Pancreas (tissue), 10 donors: ENCODE results near the gene AGBL5. TPM values are rescaled to one million over a fixed set of nuclear protein-coding genes. Genes with fewer than 3 reads are reported as not detected.
A peak's percentile ranks its signal among the peaks of the same experiment; 100 is the strongest.

Experiments used
- ATAC-seq, 4 donors: fragments of 200-7000 bp; cut with Tn5 transposase; one replicate each; pipeline versions ENCODE4 v1.8.0 to v1.9.1; 2020; ENCODE audit warnings: mild to moderate bottlenecking in 4 of 4, moderate library complexity in 4 of 4
- DNase-seq, 6 donors: peaks; one replicate each; pipeline ENCODE4 v3.0.0-alpha.2; 2020
- FAIRE-seq: peaks from 2 replicates; lab custom pipeline; 2012; peaks lifted over from hg19 to GRCh38; lab: Jason Lieb, UNC
- H3K27ac ChIP-seq, 4 donors: fragments of 200-600 bp; sonication (generic); 1 replicate in 3 of 4; 2 replicates in 1 of 4; pipeline versions ENCODE4 v1.5.0 to v1.8.0; 2020
- H3K27me3 ChIP-seq, 4 donors: fragments of 200-600 bp; one replicate each; pipeline ENCODE4 v1.8.0; 2021
- H3K36me3 ChIP-seq, 3 donors: fragments of 200-600 bp; sonication (generic) in 1 of 3; one replicate each; pipeline versions ENCODE4 v1.5.0 to v1.8.0; 2020 to 2021
- H3K4me1 ChIP-seq, 3 donors: fragments of 200-600 bp; one replicate each; pipeline ENCODE4 v1.8.0; 2021
- H3K4me3 ChIP-seq, 4 donors: fragments of 200-600 bp; sonication (generic) in 2 of 4; one replicate each; pipeline versions ENCODE4 v1.5.0 to v1.8.0; 2020 to 2021
- H3K9me3 ChIP-seq, 4 donors: fragments of 200-600 bp; one replicate each; pipeline ENCODE4 v1.8.0; 2021
- WGBS, 2 donors: extraction: QIAGEN DNeasy Blood & Tissue Kit; methylation state at CpG; one replicate each; pipeline ENCODE4 v1.1.7; 2013; 5-methylcytosine and 5-hydroxymethylcytosine counted together
- intact Hi-C, 3 donors: fragments of 100-400 bp; cut with DNase I; formaldehyde crosslinking; loops; one replicate each; pipeline versions ENCODE4 v1.11.1 to v1.14.2; 2022
- polyA plus RNA-seq, 2 donors: library from polyadenylated mRNA; stranded (reverse); fragments of 200-250 nt; gene quantifications; one replicate each; pipeline ENCODE4 v1.2.3, GENCODE V29; 2013
- total RNA-seq, 6 donors: library from RNA; stranded (reverse); fragmentation: NEBNext Ultra II Directional in 4 of 6; extraction: Animal tissue kit (Norgen Biotek cat#: 25700) in 4 of 6; gene quantifications; one replicate each; pipeline versions ENCODE4 v1.2.1 to v1.2.4, GENCODE V29; 2021 to 2023
- TF ChIP-seq, protein P1 (sequence below), 4 donors: fragments of 200-600 bp; sonication (generic) in 3 of 4; IDR thresholded peaks; one replicate each; pipeline versions ENCODE4 v1.5.0 to v1.8.0; 2021; ENCODE audit warnings: antibody characterized with exemption in 4 of 4
- donor health status: healthy with polysubstance abuse.
- donor health status: DM: no; HTN: no; CAD: no; lungs with moderate emphysema.
- donor health status: DM: no; HTN: no; CAD: no.
- donor health status: control.
- donor health status: control.
- donor health status: Bipolar disorder and iron deficiency.
- donor health status: DM: yes; HTN: yes; CAD: no.
- donor health status: DM: no; HTN: no; CAD: no.
- donor health status: DM: no; HTN: no; CAD: no.
- donor health status: DM: yes; HTN: yes; CAD: no.

The AGBL5 gene
- total and polyA plus RNA-seq, 8 donors, result 8.2 to 15.5 (median 11.2) TPM

GRCh38 chr2:27099334-27099955 is 48.0 kb downstream of the AGBL5 start:
- no peak overlapping the region for H3K4me3 ChIP-seq
- peak in 1 of 6 donors; percentile 54 for DNase-seq
- H3K27me3 ChIP-seq, result no peaks in the 10 kb centered on the region
- 89 to 92% methylated on average over 19 of the region's 19 CpGs for WGBS, 2 donors
- no peak for FAIRE-seq
- H3K36me3 ChIP-seq, result no peaks in the 10 kb centered on the region
- H3K27ac ChIP-seq, result no peak overlapping the region
- intact Hi-C loops, result loop anchor here in 1 of 3 donors (2.0 to 10.0 kb wide), 2 partner anchors 95 to 179 kb away; no protein-coding TSS in a partner anchor
- TF ChIP-seq, protein P1, sequence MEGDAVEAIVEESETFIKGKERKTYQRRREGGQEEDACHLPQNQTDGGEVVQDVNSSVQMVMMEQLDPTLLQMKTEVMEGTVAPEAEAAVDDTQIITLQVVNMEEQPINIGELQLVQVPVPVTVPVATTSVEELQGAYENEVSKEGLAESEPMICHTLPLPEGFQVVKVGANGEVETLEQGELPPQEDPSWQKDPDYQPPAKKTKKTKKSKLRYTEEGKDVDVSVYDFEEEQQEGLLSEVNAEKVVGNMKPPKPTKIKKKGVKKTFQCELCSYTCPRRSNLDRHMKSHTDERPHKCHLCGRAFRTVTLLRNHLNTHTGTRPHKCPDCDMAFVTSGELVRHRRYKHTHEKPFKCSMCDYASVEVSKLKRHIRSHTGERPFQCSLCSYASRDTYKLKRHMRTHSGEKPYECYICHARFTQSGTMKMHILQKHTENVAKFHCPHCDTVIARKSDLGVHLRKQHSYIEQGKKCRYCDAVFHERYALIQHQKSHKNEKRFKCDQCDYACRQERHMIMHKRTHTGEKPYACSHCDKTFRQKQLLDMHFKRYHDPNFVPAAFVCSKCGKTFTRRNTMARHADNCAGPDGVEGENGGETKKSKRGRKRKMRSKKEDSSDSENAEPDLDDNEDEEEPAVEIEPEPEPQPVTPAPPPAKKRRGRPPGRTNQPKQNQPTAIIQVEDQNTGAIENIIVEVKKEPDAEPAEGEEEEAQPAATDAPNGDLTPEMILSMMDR (IDR thresholded peaks at IDR 0.05), result no peak
- peaks cover 0 to 10% (median 8%) of the 10 kb centered on the region in 3 donors for H3K4me1 ChIP-seq
- H3K9me3 ChIP-seq, result no peaks in the 10 kb centered on the region
- no peak for ATAC-seq

- Histone ChIP-seq H3K27me3 (no peaks in the 10 kb centered on the region), H3K4me3 (no peak overlapping the region), H3K36me3 (no peaks in the 10 kb centered on the region), H3K27ac (no peak overlapping the region), H3K9me3 (no peaks in the 10 kb centered on the region), H3K4me1 (peaks cover 0 to 10% (median 8%) of the 10 kb centered on the region in 3 donors)
- TF ChIP-seq, protein P1 (IDR thresholded peaks at IDR 0.05), result no peak
- intact Hi-C loops, result loop anchor here in 1 of 3 donors (5.0 kb wide), 1 partner anchor 177 kb away; the partner anchor contains the start of gene DNAJC5G
- DNase-seq (peak in 1 of 6 donors; percentile 58), ATAC-seq (no peak), FAIRE-seq (no peak)
- 90% methylated on average over 10 of the region's 10 CpGs for WGBS, 2 donors
Measured at GRCh38 chr2:27100036-27100435, 48.6 kb downstream of the AGBL5 start.

- TF ChIP-seq, protein P1 (IDR thresholded peaks at IDR 0.05), result no peak
- Histone ChIP-seq H3K27me3 (no peaks in the 10 kb centered on the region), H3K4me1 (no peaks in the 10 kb centered on the region), H3K27ac (no peak overlapping the region), H3K9me3 (no peaks in the 10 kb centered on the region), H3K4me3 (no peak overlapping the region), H3K36me3 (no peaks in the 10 kb centered on the region)
- 80 to 92% methylated on average over 5 of the region's 5 CpGs for WGBS, 2 donors
- no peak for FAIRE-seq
- no peak for DNase-seq
- intact Hi-C loops, result loop anchor here in 1 of 3 donors (5.0 kb wide), 1 partner anchor 175 kb away; the partner anchor contains the start of gene DNAJC5G
- ATAC-seq, result no peak
Measured at GRCh38 chr2:27102329-27102728, 50.9 kb downstream of the AGBL5 start.

DNA sequence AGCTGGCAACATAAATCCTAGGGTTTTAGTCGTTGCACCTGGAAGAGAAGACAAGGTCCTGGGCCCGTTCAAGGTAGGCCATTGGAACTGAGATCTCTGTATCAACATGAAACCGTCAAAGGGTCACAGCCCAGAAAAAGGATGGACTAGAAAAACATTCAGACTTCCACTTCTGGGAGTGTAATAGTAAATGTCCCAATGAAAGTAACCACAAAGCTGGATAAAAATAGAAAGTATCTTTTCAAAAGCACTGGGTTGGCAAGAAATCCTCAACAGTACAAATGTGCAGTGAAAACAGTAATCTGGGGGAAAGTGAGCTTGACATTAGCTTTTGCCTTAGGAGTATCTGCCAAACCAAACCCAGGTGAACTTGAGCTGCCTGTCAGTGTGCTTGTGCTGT is 54.5 kb downstream of the AGBL5 start:
- intact Hi-C loops, result no loop called here
- 52 to 71% methylated on average over 3 of the region's 3 CpGs for WGBS, 2 donors
- no peak overlapping the region for H3K4me3 ChIP-seq
- ATAC-seq (no peak), FAIRE-seq (no peak), DNase-seq (no peak)
- H3K27me3 ChIP-seq, result no peaks in the 10 kb centered on the region
- TF ChIP-seq, protein P1 (IDR thresholded peaks at IDR 0.05), result no peak
- H3K4me1 ChIP-seq, result no peaks in the 10 kb centered on the region
- H3K9me3 ChIP-seq, result no peaks in the 10 kb centered on the region
- H3K27ac ChIP-seq, result no peak overlapping the region
- no peaks in the 10 kb centered on the region for H3K36me3 ChIP-seq

DNA sequence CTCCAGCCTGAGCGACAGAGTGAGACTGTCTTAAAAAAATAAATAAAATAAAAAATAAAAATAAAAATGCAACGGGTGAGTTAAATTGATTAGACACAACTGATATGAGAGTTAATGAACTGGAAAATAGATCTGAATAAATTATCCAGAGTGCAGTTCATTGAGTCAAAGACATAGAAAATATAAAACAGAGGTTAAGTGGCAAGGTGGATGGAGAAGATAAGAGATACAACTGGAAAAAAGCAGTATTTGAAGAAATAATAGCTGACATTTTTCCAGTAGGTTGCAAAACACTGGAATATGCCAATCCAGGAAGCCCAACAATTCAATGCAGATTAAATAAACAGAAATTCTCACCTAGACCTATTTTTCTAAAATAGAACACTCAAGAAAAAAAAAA is 56.8 kb downstream of the AGBL5 start:
- no peaks in the 10 kb centered on the region for H3K36me3 ChIP-seq
- intact Hi-C loops, result no loop called here
- no peaks in the 10 kb centered on the region for H3K4me1 ChIP-seq
- WGBS, 2 donors, result 56 to 69% methylated on average over 2 of the region's 2 CpGs
- FAIRE-seq (no peak), ATAC-seq (no peak), DNase-seq (no peak)
- H3K9me3 ChIP-seq, result no peaks in the 10 kb centered on the region
- H3K27me3 ChIP-seq, result no peaks in the 10 kb centered on the region
- no peak overlapping the region for H3K27ac ChIP-seq
- no peak overlapping the region for H3K4me3 ChIP-seq
- TF ChIP-seq, protein P1 (IDR thresholded peaks at IDR 0.05), result no peak
